BJ (cell line): ENCODE results near the gene CXXC4. TPM values are rescaled to one million over a fixed set of nuclear protein-coding genes. Genes with fewer than 3 reads are reported as not detected.

Experiments used
- CTCF ChIA-PET: fragments of 350-600 bp; formaldehyde crosslinking; extraction: SDS; loops from one replicate; lab custom pipeline; 2021; ENCODE audit warnings: antibody characterized with exemption, inconsistent platforms; lab: Yijun Ruan, JAX
- POLR2A ChIA-PET: fragments of 300-600 bp; sonication (Branson Sonifier 250); formaldehyde crosslinking; extraction: SDS; loops from one replicate; lab custom pipeline; 2021; ENCODE audit warnings: antibody characterized with exemption; lab: Charles Lee
- DNase-seq: peaks from one replicate; pipeline ENCODE4 v3.0.0-alpha.2; 2011; ENCODE audit warnings: low read depth
- H3K27me3 ChIP-seq: 2 replicates; pipeline ENCODE4 v1.6.0; 2011; ENCODE audit warnings: low read length; ENCODE audit not compliant: control insufficient read depth, insufficient read depth
- H3K36me3 ChIP-seq: 2 replicates; pipeline ENCODE4 v1.5.1; 2011; ENCODE audit warnings: low read length; ENCODE audit not compliant: control insufficient read depth, insufficient read depth
- H3K4me3 ChIP-seq: 2 replicates; pipeline ENCODE4 v1.5.1; 2011; ENCODE audit warnings: low read depth, mild to moderate bottlenecking, control low read depth, low read length
- CTCF ChIP-seq: IDR thresholded peaks from 2 replicates; pipeline ENCODE4 v1.5.1; 2011; ENCODE audit warnings: low read depth, mild to moderate bottlenecking, control low read depth, inconsistent platforms, low read length, moderate library complexity; ENCODE audit not compliant: insufficient read depth
- polyA plus RNA-seq: library from polyadenylated mRNA; depleted of rRNA; stranded (reverse); fragments of >200 nt; gene quantifications from 2 replicates; pipeline ENCODE4 v1.2.3, GENCODE V29; 2011

CXXC4 gene
- polyA plus RNA-seq, 1 experiment: not detected

- H3K36me3 ChIP-seq: no peaks in the 10 kb centered on the region
- ChIA-PET POLR2A (interaction anchor here (0.6 kb wide), 1 partner anchor 22 kb away, joined by 3 read pairs; no protein-coding TSS in a partner anchor), CTCF (no interaction called here)
- no peak for TF ChIP-seq CTCF
- DNase-seq: no peak
- peaks cover 6% of the 10 kb centered on the region; the same call in 1 of the 2 replicates for H3K27me3 ChIP-seq
- peak overlapping the region; percentile 34 for H3K4me3 ChIP-seq
These were observed 3.8 kb downstream of the CXXC4 start for GRCh38 chr4:104490770-104491480.

GRCh38 chr4:104490096-104490769 lies 4.5 kb downstream of the CXXC4 start:
- Histone ChIP-seq H3K4me3 (no peak overlapping the region), H3K27me3 (peaks cover 6% of the 10 kb centered on the region; the same call in 1 of the 2 replicates), H3K36me3 (no peaks in the 10 kb centered on the region)
- no peak for DNase-seq
- TF ChIP-seq CTCF: no peak
- CTCF ChIA-PET: no interaction called here
- POLR2A ChIA-PET: interaction anchor here (0.6 kb wide), 1 partner anchor 21 kb away, joined by 3 read pairs; no protein-coding TSS in a partner anchor

GRCh38 chr4:104489731-104490095 lies 5.0 kb downstream of the CXXC4 start:
- no peak for DNase-seq
- ChIA-PET POLR2A (no interaction called here), CTCF (no interaction called here)
- H3K4me3 ChIP-seq: no peak overlapping the region
- peaks cover 5% of the 10 kb centered on the region; the same call in 1 of the 2 replicates for H3K27me3 ChIP-seq
- H3K36me3 ChIP-seq: no peaks in the 10 kb centered on the region
- TF ChIP-seq CTCF: no peak

GRCh38 chr4:104488151-104488550 lies 6.5 kb downstream of the CXXC4 start:
- no peak overlapping the region for H3K4me3 ChIP-seq
- no peaks in the 10 kb centered on the region for H3K36me3 ChIP-seq
- H3K27me3 ChIP-seq: no peaks in the 10 kb centered on the region
- DNase-seq: no peak
- POLR2A ChIA-PET: no interaction called here
- TF ChIP-seq CTCF: no peak
- CTCF ChIA-PET: no interaction called here

GRCh38 chr4:104486716-104487504 lies 7.8 kb downstream of the CXXC4 start:
- ChIA-PET POLR2A (no interaction called here), CTCF (no interaction called here)
- no peaks in the 10 kb centered on the region for H3K36me3 ChIP-seq
- H3K4me3 ChIP-seq: no peak overlapping the region
- DNase-seq: no peak
- TF ChIP-seq CTCF: no peak
- H3K27me3 ChIP-seq: no peaks in the 10 kb centered on the region
